SU-DHL-6 (cell line): ENCODE measurements around the gene DCC.

ENCODE experiments used
- EZH2phosphoT487 ChIP-seq: fragments of 200-600 bp; sonication (generic), shearing (Covaris generic); conservative IDR thresholded peaks from 2 replicates; pipeline ENCODE4 v1.6.1; 2018; ENCODE audit warnings: mild to moderate bottlenecking, antibody characterized with exemption, low read length, moderate library complexity, mixed read lengths
- TF ChIP-seq, protein P1 (sequence below): fragments of 200-600 bp; sonication (generic); IDR thresholded peaks from one replicate; pipeline ENCODE4 v1.5.1; 2017; ENCODE audit warnings: antibody characterized with exemption, mild to moderate bottlenecking, low read length, moderate library complexity; ENCODE audit not compliant: insufficient read depth, poor library complexity, severe bottlenecking

DNA sequence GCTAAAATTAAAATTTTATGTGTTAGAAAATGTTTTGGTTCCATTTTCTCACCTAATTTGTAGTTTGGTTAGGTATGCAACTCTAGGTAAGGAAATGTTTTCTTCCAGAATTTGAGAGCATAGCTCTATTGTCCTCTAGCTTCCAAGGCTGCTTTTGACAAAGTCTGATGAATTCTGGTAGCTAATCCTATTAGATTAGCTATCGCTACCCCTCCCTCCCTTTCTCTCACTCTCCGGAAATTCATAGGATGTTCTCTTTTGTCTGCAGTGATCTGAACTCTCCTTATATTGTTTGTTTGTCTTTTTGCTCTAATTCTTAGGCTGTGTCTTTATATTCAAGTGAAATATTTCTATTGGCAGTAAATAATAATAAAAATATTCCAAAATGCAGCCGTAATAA, 382.9 kb downstream of the DCC start:
- TF ChIP-seq, protein P1, sequence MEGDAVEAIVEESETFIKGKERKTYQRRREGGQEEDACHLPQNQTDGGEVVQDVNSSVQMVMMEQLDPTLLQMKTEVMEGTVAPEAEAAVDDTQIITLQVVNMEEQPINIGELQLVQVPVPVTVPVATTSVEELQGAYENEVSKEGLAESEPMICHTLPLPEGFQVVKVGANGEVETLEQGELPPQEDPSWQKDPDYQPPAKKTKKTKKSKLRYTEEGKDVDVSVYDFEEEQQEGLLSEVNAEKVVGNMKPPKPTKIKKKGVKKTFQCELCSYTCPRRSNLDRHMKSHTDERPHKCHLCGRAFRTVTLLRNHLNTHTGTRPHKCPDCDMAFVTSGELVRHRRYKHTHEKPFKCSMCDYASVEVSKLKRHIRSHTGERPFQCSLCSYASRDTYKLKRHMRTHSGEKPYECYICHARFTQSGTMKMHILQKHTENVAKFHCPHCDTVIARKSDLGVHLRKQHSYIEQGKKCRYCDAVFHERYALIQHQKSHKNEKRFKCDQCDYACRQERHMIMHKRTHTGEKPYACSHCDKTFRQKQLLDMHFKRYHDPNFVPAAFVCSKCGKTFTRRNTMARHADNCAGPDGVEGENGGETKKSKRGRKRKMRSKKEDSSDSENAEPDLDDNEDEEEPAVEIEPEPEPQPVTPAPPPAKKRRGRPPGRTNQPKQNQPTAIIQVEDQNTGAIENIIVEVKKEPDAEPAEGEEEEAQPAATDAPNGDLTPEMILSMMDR = no peak
- TF ChIP-seq EZH2phosphoT487 = no peak
